HUES48 (cell line): ENCODE results near the gene ETDC.
A peak's percentile ranks its signal among the peaks of the same experiment; 100 is the strongest.
"Not testable (repeated sequence)": the region's sequence is repeated elsewhere in the genome, so short reads cannot be mapped to it uniquely, and the experiment has no call there.

Source experiments
- H3K27ac ChIP-seq: one replicate; pipeline ENCODE4 v1.7.0; 2013; ENCODE audit warnings: low read depth, low read length, inconsistent platforms
- H3K27me3 ChIP-seq: 2 replicates; pipeline ENCODE4 v1.6.1; 2013; ENCODE audit warnings: mild to moderate bottlenecking, low read length; ENCODE audit not compliant: control insufficient read depth, insufficient read depth
- H3K36me3 ChIP-seq: 2 replicates; pipeline ENCODE4 v1.6.1; 2013; ENCODE audit warnings: low read length; ENCODE audit not compliant: control insufficient read depth, insufficient read depth
- H3K4me1 ChIP-seq: 2 replicates; pipeline ENCODE4 v1.6.1; 2013; ENCODE audit warnings: mild to moderate bottlenecking, low read length; ENCODE audit not compliant: control insufficient read depth, insufficient read depth
- H3K4me3 ChIP-seq: 2 replicates; pipeline ENCODE4 v1.5.1; 2013; ENCODE audit warnings: mild to moderate bottlenecking, low read depth, low read length
- H3K9ac ChIP-seq: 2 replicates; pipeline ENCODE4 v1.6.1; 2013; ENCODE audit warnings: mild to moderate bottlenecking, low read depth, low read length, moderate library complexity
- H3K9me3 ChIP-seq: 2 replicates; pipeline ENCODE4 v1.6.1; 2013; ENCODE audit warnings: low read length; ENCODE audit not compliant: control insufficient read depth, insufficient read depth

ETDC gene

DNA sequence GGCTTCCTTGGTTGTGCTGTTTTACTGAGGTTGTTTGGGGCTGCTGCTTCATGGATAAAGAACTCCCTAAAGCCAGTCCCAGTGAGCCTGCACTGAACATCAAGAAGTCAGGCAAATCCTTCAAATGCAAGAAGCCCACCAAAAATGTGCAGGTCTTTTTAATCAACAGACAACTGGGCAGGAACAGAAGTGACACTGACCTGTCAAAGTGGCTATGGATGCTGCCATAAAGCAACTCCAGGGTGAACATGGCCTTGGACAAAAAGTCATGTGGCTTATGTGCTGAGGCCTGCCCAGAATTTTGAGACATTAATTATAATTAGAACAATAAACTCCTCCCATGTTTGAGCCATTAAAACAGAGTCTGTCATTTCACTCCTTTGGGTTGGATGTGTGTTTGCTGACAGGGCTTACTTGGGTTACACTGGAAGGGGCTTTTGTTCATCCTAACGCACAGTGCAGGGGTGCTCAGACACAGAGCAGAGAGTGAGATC lies at the start of gene ETDC:
TSS of gene ETDC (plus strand) at position 51 of the 494 bp plus-strand sequence. CDS start at position 51, 0 bp downstream.
- H3K27ac ChIP-seq, result no peak within 1 kb of the TSS
- H3K4me3 ChIP-seq, result no peak within 1 kb of the TSS
- peaks cover 14% of the 10 kb centered on the region for H3K4me1 ChIP-seq
- 0 out of 2 replicates have a peak, but pooled peaks cover 2% of the 10 kb centered on the region for H3K9me3 ChIP-seq
- no peaks in the 10 kb centered on the region for H3K36me3 ChIP-seq
- peaks cover 3% of the 10 kb centered on the region for H3K27me3 ChIP-seq
- no peak within 1 kb of the TSS for H3K9ac ChIP-seq

DNA sequence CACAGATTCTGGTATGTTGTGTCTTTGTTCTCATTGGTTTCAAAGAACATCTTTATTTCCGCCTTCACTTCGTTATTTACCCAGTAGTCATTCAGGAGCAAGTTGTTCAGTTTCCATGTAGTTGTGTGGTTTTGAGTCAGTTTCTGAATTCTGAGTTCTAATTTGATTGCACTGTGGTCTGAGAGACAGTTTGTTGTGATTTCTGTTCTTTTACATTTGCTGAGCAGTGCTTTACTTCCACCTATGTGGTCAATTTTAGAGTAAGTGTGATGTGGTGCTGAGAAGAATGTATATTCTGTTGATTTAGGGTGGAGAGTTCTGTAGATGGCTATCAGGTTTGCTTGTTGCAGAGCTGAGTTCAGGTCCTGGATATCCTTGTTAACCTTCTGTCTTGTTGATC lies 48.3 kb upstream of the ETDC start:
- H3K36me3 ChIP-seq, H3K4me1 ChIP-seq, H3K27ac ChIP-seq, H3K9ac ChIP-seq, H3K27me3 ChIP-seq, H3K9me3 ChIP-seq, H3K4me3 ChIP-seq: not testable (repeated sequence)

GRCh38 chrX:135263376-135263775 lies 45.9 kb upstream of the ETDC start:
- H3K27ac ChIP-seq, H3K36me3 ChIP-seq, H3K9me3 ChIP-seq, H3K4me3 ChIP-seq, H3K27me3 ChIP-seq, H3K9ac ChIP-seq, H3K4me1 ChIP-seq: not testable (repeated sequence)

DNA sequence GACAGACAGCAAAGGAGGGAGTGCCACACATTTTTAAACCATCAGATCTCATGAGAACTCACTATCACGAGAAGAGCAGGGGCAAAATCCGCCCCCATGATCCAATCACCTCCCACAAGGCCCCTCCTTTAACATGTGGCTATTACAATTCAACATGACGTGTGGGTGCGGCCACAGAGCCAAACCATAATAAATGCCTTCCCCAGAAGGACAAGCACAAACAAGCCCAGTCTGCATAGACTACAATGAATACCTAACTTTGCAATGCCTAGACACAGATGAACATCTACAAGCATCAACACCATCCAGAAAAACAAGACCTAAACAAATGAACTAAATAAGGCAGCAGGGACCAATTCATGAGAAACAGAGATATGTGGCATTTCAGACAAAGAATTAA lies 45.1 kb upstream of the ETDC start:
- H3K27ac ChIP-seq, result no peak overlapping the region
- H3K4me3 ChIP-seq, result no peak overlapping the region
- no peaks in the 10 kb centered on the region for H3K27me3 ChIP-seq

DNA sequence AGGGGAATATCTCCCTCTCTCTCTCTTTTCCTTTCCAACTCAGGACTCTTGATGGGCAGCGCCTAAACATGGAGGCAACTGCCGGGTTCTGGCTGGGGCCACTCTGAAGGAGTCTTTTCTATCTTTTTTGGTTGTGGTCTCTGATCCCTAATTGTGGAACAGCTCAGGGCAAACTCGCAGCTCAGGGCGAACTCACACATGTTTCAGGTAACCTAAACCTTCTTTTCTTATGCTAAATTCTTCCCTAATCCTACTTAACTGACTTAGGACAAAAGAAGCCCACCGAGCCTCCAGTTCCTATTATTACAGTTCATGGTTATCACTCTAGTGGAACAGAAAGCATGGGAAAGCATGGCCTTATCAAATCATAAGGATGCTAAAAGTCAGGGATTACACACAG lies 36.1 kb upstream of the ETDC start:
- H3K9me3 ChIP-seq, result no peaks in the 10 kb centered on the region
- peak overlapping the region; percentile 16 for H3K27ac ChIP-seq
- H3K9ac ChIP-seq, result no peak overlapping the region
- H3K36me3 ChIP-seq, result no peaks in the 10 kb centered on the region
- H3K4me1 ChIP-seq, result peaks cover 23% of the 10 kb centered on the region
- H3K27me3 ChIP-seq, result peaks cover 2% of the 10 kb centered on the region; the same call in 1 of the 2 replicates
- H3K4me3 ChIP-seq, result no peak overlapping the region

More for the DNA sequence above, 45.1 kb upstream of the ETDC start:
- H3K9ac ChIP-seq, result no peak overlapping the region
- no peaks in the 10 kb centered on the region for H3K4me1 ChIP-seq
- peaks cover 3% of the 10 kb centered on the region; the same call in 1 of the 2 replicates for H3K9me3 ChIP-seq
- no peaks in the 10 kb centered on the region for H3K36me3 ChIP-seq

DNA sequence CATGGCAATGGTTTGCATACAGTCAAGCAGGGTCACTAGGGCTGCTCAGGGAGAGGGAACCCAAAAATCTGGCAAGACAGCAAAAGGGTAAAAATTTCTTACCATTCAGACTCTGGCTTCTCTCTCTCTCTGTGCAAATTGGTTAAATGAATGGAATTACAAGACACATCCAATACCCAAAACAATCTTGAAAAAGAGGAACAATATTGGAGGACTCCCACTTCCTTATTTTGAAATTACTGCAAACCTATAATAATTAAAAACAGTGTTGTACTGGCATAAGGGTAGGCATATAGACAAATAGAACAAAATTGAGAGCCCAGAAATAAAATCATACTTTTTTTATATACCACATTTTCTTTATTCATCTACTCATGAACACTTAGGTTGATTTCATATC lies 33.3 kb upstream of the ETDC start:
- H3K27ac ChIP-seq, result no peak overlapping the region
- no peaks in the 10 kb centered on the region for H3K9me3 ChIP-seq
- peaks cover 23% of the 10 kb centered on the region for H3K4me1 ChIP-seq
- H3K27me3 ChIP-seq, result peaks cover 2% of the 10 kb centered on the region; the same call in 1 of the 2 replicates
- H3K36me3 ChIP-seq, result no peaks in the 10 kb centered on the region
- no peak overlapping the region for H3K4me3 ChIP-seq
- no peak overlapping the region for H3K9ac ChIP-seq

DNA sequence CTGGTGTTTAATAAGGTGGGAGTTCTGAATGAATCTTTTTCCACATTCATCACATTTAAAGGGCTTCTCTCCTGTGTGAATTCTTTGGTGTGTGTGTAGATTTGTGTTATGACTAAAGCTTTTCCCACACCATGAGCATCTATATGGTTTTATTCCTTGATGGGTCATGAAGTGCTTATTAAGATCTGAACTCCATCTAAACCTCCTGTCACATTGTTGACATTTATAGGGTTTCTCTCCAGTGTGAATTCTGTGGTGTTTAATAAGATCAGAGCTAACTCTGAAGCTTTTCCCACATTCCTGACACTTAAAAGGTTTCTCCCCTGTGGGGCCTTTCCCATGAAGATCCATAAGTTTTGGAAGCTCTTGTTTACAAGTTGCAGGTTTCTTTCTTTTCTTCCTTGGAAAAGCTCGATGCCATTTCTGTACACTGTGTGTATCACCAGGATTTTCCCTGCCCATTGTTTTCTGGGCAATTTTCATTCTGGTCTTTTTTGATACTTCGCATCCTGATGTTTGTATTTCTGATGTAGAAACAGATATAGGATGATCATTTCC lies 21.9 kb upstream of the ETDC start:
- Histone ChIP-seq H3K36me3 (peaks cover 25% of the 10 kb centered on the region), H3K9ac (no peak overlapping the region), H3K4me1 (no peaks in the 10 kb centered on the region), H3K27ac (no peak overlapping the region), H3K27me3 (no peaks in the 10 kb centered on the region; the same call in 1 of the 2 replicates), H3K4me3 (no peak overlapping the region), H3K9me3 (peaks cover 65% of the 10 kb centered on the region)

GRCh38 chrX:135295238-135295943 lies 13.9 kb upstream of the ETDC start:
- Histone ChIP-seq H3K27me3 (peaks cover 11% of the 10 kb centered on the region), H3K27ac (no peak overlapping the region), H3K4me3 (peak overlapping the region; percentile 55), H3K4me1 (peaks cover 10% of the 10 kb centered on the region; the same call in 1 of the 2 replicates), H3K9me3 (peaks cover 5% of the 10 kb centered on the region; the same call in 1 of the 2 replicates), H3K36me3 (no peaks in the 10 kb centered on the region), H3K9ac (no peak overlapping the region)

GRCh38 chrX:135295944-135296305 lies 13.4 kb upstream of the ETDC start:
- Histone ChIP-seq H3K9me3 (peaks cover 4% of the 10 kb centered on the region; the same call in 1 of the 2 replicates), H3K27ac (no peak overlapping the region), H3K36me3 (no peaks in the 10 kb centered on the region), H3K4me3 (peak overlapping the region; percentile 55), H3K27me3 (peaks cover 11% of the 10 kb centered on the region), H3K9ac (no peak overlapping the region), H3K4me1 (peaks cover 13% of the 10 kb centered on the region; the same call in 1 of the 2 replicates)

DNA sequence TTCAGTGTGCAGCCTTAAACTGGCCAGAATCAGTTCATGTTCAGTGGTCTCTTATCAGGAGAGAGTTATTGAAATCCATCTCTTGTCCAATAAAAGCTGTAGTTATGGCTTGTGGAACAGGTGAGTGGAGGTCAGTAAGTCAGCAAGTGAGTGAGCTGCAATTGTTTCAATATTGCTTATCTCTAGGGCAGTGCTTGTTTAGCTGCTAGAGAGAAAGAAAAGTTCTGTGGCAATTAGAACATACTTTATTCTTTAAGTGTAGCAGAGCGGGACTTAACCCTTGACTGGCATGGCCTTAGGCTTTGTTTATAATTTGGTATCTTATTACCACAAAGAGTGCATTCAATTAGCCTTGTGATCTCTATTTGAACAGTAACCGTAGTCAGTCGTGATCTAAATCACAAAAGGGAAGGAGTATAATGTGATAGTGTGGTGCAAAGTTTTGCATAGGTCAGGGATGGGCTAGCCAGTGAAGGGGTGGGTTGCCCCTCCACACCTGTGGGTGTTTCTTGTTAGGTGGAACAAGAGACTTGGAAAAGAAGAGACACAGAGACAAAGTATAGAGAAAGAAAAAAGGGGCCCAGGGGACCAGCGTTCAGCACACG lies 6.9 kb upstream of the ETDC start:
- Histone ChIP-seq H3K36me3 (no peaks in the 10 kb centered on the region), H3K4me3 (peak overlapping the region; percentile 37), H3K9ac (peak overlapping the region; percentile 15; the same call in 1 of the 2 replicates), H3K4me1 (peaks cover 42% of the 10 kb centered on the region), H3K27me3 (no peaks in the 10 kb centered on the region; the same call in 1 of the 2 replicates), H3K27ac (peak overlapping the region; percentile 44), H3K9me3 (no peaks in the 10 kb centered on the region)

GRCh38 chrX:135304741-135305140 lies 4.5 kb upstream of the ETDC start:
- no peak overlapping the region for H3K4me3 ChIP-seq
- H3K36me3 ChIP-seq, result no peaks in the 10 kb centered on the region
- H3K9me3 ChIP-seq, result no peaks in the 10 kb centered on the region
- no peak overlapping the region for H3K9ac ChIP-seq
- H3K27me3 ChIP-seq, result no peaks in the 10 kb centered on the region; the same call in 1 of the 2 replicates
- H3K27ac ChIP-seq, result no peak overlapping the region
- peaks cover 42% of the 10 kb centered on the region for H3K4me1 ChIP-seq
